HS-5 (cell line): ENCODE results near the gene VPS16.
"Not testable (repeated sequence)": the region's sequence is repeated elsewhere in the genome, so short reads cannot be mapped to it uniquely, and the experiment has no call there.

Source experiments
- DNase-seq: peaks from one replicate; pipeline ENCODE4 v3.0.0-alpha.2; 2012; ENCODE audit warnings: low read depth

The VPS16 gene

DNA sequence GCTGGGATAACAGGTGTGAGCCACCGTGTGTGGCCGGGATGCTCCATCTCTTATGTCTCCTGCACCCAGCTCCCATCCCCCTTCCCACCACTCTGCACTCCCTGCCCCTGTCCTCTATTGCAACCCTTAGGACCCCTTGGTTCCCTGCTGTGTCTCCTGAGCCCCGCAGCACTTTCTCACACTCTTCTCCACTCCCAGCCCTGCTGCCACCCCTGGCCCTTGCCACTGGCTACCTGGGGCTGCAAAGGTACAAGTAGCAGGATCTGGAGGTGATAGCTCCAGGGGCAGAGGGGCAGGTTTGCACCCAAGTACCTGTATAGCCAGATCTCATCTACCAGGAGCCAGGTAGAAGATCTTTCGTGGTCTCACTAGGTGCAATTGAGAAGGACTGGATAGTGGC is 33.5 kb upstream of the VPS16 start:
- DNase-seq: no peak

DNA sequence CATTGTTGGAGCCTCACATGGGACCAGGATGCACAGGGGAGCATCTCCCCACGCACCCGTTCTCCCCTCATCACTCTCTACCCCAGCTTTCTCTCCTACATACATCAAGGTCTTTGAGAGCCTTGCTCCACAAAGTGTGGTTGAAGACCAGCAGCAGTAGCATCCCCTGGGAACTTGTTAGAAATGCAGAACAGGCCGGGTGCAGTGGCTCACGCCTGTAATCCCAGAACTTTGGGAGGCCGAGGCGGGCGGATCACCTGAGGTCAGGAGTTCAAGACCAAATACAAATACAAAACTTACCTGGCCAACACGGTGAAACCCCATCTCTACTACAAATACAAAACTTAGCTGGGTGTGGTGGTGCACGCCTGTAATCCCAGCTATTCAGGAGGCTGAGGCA is 32.6 kb upstream of the VPS16 start:
- DNase-seq: not testable (repeated sequence)

DNA sequence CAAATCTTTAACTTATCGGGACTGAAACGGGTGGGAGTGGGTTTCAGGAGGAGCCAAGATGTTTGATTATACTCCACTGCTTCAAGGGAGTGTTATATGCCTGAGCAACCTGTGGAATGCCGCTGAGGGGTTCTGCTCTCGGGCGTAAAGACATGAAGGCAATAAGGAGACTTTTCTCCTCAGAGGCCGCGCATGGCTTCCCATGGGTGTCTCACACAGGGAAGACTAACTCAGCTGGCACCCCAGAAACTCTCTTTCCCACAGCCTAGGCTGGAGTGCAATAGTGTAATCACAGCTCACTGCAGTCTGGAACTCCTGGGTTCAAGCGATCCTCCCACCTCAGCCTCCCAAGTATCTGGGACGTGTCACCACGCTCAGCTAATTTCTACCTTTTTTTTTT is 30.9 kb upstream of the VPS16 start:
- no peak for DNase-seq

DNA sequence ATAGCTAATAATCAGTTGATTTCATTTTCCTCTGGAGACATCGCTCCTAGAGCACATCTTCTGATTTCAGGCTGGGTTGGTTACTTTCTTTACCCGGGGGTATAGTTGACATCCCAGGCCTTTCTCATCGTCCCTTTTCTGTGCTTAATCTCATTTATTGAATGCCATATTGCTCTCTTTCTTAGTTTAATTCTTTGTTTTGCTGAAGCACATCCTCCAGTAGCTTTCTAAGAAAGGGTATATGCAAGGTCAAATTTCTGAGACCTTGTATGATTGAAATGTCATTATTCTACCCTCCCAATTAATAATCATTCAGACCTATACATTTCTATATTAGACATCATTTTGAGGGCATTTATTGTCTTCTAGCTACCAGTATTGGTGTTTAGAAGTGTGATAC is 28.4 kb upstream of the VPS16 start:
- DNase-seq: no peak

DNA sequence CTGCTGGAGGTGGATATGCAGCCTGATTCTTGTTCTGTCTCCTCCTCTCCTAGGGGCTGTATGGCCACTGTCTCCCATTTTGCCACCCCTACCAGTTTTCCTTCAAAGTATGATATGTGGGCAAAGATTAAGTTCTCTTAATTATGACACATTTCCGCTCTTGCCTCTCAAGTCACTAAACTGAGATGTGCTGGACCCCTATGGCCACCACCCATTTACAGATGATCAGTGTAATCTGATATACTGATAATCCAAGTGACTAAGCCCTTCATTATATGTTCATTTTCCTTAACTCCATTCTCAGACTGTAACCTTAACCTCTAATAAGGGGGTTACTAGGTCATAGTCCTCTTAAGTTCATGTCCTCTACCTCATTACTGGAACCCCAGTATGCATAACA is 26.5 kb upstream of the VPS16 start:
- DNase-seq: no peak

DNA sequence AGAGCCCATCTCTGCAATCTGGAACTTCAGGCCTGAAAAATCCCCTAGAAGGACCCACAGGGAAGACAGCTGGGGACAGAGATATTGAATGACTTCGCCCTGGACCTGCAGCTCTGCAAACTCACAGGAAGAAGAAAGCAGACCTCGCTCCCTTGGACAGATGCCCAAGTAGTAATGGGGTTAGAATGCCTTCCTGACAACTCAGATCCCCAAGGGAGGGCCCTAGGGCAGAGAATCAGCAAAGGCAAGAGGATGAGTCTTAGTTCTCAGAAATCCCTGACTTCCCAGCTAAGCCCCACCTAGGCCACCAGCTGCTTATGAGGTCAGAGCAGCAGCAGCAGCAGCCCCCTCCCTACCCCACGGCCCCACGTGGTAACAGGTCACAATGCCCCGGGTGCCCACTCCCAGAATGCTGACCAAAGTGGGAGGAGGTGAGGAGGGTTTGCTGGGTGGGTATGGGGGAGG is 25.9 kb upstream of the VPS16 start, which contains the start of gene C20orf141:
TSS of gene C20orf141 (plus strand) at position 401 of the 465 bp plus-strand sequence. CDS start 198 bp downstream, outside the sequence.
- DNase-seq: peak; percentile 99

DNA sequence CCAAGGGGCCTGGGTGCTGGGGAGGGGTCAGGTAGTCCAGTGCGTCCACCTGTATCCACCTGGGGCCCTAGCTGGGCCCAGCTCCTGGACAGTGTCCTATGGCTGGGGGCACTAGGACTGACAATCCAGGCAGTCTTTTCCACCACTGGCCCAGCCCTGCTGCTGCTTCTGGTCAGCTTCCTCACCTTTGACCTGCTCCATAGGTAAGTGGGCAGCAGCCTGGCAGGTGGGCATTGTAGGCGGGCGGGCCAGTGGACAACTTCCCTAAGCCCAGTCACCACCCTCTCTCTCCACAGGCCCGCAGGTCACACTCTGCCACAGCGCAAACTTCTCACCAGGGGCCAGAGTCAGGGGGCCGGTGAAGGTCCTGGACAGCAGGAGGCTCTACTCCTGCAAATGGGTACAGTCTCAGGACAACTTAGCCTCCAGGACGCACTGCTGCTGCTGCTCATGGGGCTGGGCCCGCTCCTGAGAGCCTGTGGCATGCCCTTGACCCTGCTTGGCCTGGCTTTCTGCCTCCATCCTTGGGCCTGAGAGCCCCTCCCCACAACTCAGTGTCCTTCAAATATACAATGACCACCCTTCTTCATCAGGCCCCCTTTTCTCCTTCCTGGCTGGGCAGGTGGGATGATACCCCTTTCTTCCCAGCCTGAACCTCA is 25.2 kb upstream of the VPS16 start:
- no peak for DNase-seq

DNA sequence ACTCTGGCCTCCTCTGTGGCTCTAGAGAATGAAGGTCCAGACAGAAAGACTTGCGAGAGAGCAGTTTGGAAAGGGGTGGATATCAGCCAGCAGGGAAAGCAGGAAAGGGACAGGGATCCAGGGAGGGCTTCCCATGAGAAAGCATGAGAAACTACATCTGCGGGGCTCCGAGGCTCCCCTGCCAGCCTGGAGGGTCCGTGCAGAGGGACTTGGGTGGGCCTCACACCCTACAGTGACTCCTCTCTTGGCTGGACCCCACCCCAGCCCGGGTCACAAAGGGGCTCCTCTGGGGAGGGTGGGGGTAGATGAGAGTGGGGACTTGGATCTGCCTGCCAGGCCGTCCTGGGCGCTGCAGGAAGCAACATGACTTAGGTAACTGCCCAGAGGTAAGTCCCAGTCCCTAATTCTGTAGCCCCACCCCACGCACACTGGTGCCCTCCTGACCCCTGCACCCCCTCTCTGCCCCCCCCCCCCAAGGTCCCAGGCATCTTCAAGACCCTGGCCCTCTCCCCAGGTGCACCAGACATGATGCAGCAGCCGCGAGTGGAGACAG is 24.4 kb upstream of the VPS16 start, which contains the start of gene TMEM239:
TSS of gene TMEM239 (plus strand) at position 335 of the 553 bp plus-strand sequence. CDS start at position 526, 191 bp downstream.
- DNase-seq: no peak

DNA sequence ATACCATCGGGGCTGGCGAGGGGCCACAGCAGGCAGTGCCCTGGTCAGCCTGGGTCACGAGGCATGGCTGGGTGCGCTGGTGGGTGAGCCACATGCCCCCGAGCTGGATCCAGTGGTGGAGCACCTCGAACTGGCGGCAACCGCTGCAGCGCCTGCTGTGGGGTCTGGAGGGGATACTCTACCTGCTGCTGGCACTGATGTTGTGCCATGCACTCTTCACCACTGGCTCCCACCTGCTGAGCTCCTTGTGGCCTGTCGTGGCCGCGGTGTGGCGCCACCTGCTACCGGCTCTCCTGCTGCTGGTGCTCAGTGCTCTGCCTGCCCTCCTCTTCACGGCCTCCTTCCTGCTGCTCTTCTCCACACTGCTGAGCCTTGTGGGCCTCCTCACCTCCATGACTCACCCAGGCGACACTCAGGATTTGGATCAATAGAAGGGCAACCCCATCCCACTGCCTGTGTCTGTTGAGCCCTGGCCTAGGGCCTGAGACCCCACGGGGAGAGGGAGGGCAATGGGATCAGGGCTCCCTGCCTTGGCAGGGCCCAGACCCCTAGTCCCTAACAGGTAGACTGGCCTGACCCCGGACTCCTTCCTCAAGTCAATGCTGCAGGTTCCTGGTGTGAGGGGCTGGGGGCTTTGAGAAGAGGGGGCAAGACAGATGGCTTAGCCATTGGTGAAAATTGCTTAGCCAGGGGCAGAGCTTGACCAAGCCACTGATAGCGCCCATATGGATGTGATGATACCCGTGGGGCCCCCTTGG is 23.8 kb upstream of the VPS16 start:
- no peak for DNase-seq

DNA sequence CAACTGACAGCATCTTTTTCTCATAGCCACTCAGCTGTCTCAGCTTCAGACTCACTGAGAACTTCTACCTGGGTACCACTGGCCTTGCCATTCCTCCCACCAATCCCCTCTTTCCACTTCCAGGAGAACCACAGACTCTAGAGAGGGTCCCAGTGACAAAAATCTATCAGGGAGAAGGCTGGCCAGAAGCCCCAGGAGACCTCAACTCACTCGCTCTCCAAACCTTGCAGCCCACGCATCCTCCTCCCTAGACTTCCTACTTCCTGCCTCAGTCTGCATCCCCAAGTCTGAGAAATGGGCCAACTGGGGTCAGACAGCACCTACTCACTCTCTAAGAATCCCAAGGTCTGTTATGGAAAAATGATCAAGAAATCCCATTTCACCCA is 23.2 kb upstream of the VPS16 start:
- DNase-seq: no peak

DNA sequence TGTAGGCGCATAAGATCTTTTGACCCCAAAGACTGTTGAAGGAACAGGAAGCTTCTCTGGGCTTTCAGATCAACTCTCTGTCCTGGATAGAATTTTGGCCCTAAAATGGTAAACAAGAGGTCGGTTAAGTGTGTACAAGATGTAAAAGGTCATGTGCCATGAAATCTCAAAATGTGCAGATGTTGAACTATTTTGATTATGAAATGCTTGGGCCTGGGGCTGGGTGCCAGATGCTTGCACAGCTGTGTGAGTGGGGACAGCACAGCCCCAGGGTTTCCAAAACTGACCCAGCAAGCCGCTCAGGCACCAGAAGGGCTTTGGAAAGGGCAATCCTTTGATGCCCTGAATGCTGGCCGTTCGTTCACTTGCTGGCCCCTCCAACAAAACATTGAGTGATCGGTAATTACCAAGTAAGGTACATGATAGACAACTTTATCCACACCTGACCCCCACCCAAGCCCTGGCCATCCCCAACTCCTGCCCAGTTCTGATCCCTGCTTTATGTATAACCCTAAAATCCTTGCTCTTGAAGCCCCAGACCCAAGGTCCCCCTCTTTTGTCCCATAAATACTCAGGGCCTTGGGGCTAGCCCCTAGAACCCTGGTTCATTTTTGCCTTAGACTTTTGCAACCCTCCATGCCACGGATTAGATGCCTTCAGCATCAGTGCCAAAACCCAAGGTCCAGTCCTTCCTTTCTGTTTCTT is 22.5 kb upstream of the VPS16 start:
- no peak for DNase-seq

DNA sequence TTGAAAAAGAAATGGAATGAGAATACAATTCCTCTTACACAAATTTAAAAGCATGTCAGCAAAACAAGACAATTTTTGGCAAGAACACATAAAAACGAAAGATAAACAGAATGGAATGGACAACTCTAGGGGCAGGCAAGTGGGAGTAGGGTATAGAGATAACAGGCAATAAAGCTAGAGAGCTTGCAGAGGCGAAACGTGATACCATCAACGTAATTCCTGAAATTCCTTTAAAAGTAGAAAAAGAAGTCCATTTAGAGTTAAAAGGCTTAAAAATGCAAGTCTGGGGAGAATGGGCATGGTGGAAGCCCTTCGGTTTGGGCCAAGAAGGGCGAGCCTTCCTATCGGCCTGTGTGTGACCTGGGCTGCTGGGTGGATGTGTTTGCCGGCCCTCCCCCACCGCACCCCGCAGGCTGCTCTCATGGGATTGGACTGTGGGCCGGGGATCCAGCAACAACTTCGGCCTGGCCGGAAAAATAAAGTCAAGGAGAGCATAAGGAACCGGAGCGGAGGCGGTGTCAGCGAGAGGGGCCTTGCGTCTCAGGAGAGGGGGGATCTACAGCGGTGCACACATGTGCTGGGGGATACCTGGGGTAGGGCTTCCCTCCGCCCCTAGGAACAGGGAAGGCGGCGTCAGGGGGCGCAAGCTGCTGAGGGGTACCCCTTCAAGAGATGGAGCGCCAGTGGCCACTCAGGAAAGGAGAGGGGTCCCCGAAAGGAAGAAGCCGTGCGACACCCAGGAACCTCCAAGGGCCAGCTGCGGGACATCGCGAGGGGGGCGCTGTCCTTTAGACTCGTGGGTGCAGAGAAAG is 20.3 kb upstream of the VPS16 start:
- no peak for DNase-seq

DNA sequence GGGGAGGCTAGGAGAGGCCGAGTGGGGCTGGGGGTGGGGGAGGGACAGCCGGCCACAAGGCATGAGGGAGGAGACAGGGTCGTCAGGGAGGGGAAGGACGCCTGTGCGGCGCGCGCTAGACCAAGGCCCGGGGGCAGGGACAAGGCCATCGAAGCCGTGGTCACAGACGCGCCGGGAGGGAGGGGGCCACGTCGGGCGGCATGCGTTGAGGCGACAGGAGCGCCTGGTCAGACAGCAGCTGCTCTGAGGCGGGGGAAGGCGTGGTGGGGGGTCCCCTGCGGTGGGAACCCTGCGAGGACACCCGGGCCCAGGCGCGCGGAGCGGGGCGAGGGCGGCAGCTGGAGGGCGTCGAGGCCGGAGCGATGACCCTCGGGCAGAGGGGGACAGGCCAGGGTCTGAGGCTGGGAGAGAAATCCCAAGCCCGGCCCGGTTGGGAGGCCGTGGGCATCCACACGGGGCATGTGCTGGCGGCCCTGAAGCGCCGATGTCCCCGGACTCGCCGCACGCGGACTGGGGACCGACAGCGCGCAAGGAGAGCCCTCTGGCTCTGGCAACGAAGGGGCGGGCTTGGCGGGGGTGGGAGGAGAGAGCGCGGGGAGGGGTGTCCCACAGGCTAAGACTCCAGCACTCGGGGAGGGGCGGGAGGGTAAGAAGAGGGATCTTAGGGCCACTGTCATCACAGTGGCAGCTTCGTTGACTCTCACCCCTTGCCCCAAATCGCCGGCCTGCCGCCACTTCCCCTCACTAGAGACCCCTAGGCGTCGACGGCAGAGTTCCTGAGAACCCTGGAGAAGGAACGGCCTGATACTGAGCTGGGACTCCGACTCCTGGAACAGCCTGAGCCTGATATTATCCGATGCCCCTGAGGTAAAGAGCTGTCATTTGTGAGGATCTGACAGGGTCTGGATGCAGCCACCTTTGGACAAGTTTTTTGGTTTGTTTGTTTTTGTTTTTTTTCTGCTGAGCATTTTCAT is 19.4 kb upstream of the VPS16 start:
- DNase-seq: no peak

DNA sequence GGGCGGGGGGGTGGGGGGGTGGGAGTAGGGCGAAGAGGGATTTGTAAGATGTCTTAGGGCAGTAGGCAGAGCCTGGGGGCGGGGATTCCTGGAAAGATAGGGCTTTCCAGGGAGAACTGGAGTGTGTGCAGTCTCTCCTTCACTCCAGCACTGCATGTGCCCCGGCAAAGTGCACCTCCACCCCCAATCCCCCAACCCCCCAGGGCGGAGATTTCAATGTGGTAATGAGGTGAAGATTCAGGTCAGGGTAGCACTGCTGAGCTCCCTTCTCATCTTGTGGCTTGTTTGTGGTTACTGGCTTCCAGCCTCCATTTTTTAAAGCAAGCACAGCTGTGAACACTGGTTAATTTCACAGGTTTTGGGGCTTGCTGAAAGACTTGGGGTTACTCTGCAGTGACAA is 18.5 kb upstream of the VPS16 start:
- DNase-seq: no peak

DNA sequence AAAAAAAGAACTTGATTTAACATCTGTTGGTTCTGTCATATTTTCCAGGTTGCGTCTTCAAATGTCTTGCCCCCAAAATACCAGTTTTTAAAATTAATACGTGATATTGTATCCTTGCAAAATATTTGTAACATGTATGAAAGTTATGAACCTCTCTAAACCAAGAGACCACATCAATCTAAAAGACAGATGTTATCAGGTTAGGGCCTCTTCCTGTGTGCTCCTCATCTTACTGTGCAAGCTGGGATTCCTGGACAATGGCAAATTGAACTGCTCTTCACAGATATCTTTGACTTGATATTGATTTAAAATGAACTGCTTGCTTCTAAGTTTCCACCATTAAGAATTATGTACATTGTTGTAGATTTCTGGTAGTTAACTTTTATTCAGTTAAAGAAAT is 14.8 kb upstream of the VPS16 start:
- no peak for DNase-seq

DNA sequence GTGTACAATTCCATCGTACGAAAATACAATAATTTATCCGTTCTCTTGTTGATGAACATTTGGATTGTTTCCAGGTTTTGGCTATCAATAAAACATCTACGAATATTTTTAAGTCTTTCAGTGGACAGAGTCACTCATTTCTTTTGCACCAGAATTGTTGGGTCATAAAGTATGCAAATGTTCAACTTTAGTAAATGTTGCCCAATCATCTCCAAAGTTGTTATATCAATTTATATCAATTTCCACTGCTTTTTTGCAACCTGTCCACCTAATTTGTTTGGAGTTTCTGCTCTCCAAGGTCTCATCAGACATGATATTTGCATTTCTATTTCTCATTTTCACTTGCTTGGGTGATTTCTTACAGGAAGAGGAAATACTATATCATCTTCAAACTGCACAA is 13.9 kb upstream of the VPS16 start:
- no peak for DNase-seq

DNA sequence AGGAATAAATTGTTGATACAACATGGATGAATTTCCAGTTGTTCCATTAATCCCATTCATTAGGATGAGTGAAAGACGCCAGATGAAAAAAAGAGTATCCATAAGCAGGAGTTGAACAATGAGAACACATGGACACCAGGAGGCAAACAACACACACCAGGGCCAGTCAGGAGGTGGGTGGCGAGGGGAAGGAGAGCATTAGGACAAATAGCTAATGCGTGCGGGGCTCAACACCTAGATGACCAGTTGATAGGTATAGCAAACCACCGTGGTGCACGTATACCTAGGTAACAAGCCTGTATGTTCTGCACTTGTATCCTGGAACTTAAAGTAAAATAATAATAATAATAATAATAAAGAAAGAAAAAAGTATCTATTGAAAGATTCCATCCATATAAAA is 11.2 kb upstream of the VPS16 start:
- DNase-seq: no peak

DNA sequence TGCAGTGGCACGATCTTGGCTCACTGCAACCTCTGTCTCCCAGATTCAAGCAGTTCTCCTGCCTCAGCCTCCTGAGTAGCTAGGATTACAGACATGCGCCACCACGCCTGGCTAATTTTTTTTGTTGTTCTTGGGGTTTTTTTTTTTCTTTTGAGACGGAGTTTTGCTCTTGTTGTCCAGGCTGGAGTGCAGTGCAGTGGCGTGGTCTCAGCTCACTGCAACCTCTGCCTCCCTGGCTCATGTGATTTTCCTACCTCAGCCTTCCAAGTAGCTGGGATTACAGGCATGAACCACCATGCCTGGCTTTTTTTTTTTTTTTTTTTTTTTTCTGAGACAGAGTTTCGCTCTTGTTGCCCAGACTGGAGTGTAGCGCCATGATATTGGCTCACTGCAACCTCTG is 9.3 kb upstream of the VPS16 start:
- DNase-seq: not testable (repeated sequence)

DNA sequence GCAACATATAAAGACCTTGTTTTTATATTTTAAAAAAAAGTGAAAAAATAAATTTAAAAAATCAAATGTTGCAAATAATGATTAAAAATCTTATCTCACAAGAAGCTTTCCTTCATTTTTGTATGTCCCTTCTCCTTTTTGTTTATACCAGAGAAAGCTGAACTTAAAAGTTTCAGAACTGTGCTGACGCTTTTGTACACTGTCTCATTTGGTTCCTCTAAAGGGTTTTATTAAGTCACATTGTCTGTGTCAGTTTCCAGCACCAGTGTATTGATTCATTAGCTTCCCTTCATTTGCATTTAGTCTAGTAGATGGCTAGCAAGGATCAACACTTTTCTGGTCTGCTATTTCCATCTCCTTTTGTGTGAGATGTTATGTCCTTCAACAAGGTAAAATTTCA is 6.8 kb upstream of the VPS16 start:
- DNase-seq: no peak

DNA sequence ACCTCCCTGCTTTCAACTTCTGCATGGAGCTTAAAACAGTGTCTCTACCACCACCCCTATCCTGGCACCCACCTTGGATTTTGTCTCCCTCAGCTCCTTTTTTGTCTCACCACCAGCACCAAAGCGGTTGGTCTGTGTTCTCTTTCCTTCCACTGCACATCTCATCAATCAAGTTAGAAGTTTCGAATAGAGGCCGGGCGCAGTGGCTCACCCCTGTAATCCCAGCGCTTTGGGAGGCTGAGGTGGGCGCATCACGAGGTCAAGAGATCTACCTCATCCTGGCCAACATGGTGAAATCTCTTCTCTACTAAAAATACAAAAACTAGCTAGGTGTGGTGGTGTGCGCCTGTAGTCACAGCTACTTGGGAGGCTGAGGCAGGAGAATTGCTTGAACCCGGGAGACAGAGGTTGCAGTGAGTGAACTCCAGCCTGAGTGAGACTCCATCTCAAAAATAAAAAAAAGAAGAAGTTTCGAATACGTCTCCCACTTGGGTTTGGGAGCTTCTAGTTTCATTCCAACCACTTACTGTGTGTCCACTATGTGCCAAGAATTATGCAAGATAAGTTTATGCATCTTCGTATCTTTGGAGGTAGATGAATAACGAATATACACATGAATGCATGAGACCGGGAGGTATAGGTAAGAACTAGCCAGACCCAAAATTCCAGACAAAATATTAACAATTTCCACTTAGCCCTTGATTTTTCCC is 6.0 kb upstream of the VPS16 start:
- no peak for DNase-seq
